ENCODE results near the gene HMGN2. TPM values are rescaled to one million over a fixed set of nuclear protein-coding genes. Genes with fewer than 3 reads are reported as not detected.
A peak's percentile ranks its signal among the peaks of the same experiment; 100 is the strongest.

HMGN2 gene
- polyA plus RNA-seq, 1 donor (not counting 4 experiments of a cell fraction or from before 2014, with no cell fraction given): 130 TPM

DNA sequence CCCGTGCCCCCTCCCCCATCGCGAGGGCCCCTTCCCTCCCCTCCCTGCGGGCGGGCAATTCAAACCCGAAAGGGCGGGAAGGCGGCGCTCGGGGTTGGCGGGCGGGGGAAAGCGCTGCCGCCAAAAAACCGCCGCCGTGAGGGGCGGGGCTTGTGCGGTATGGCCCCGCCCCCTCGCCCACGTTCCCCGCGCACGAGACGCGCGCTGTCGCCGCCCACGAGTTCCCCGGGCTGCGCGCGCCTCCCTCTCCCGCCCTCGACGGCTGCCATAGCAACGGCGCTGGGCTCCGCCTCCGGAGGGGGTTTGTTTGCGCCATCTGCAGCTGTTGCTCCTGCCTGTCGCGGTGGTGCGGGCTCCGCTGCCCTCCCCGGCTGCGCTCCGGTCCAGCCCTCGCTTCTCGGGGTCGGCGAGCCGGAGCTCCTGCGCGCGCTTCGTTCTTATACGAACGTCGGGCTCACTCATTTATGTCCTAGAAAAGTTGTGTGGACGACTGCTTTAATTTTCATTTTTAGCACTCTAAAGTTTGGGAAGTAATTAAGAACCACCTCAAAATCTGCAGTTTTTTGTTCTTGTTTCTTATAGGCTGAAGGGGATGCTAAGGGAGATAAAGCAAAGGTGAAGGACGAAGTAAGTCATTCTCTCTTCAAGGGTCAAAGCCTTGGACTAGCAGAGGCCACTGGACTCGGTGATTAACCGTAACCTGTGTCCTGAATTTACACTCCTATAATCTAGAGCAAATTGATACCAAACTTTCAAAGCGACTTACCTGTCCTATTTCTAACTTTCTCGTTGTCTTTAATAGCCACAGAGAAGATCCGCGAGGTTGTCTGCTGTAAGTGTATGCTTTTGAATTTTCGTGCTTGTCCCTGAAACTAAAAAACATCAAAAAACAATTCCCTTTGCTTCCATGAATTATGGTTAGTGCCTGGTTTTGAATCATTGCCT, 933 bp downstream of the HMGN2 start:
- Histone ChIP-seq H4K20me1 (ENCODE audit: control insufficient read depth, extremely low read depth, insufficient read depth, low read length) (peaks cover 16% of the 10 kb centered on the region), H3K36me3 (ENCODE audit: control insufficient read depth in 2 of 2, extremely low read depth in 1 of 2, insufficient read depth in 2 of 2, low read length in 2 of 2) (peaks cover 21 to 39% of the 10 kb centered on the region in 2 experiments), H3K79me2 (ENCODE audit: control insufficient read depth, insufficient read depth, low read length) (peaks cover 15% of the 10 kb centered on the region), H3K9me3 (ENCODE audit: control insufficient read depth, low read depth, low read length) (no peaks in the 10 kb centered on the region), H2AFZ (ENCODE audit: control insufficient read depth, low read length) (no peak overlapping the region), H3K4me2 (ENCODE audit: control insufficient read depth, extremely low read depth, insufficient read depth, low read depth, low read length) (peak overlapping the region; percentile 88), H3K4me1 (ENCODE audit: control insufficient read depth, extremely low read depth, insufficient read depth, low read length) (peaks cover 51% of the 10 kb centered on the region), H3K9ac (ENCODE audit: control insufficient read depth, extremely low read depth, insufficient read depth, low read length) (peak overlapping the region; percentile 89), H3K4me3 (ENCODE audit: control insufficient read depth in 2 of 3, extremely low read depth in 1 of 3, insufficient read depth in 2 of 3, low read depth in 1 of 3, low read length in 3 of 3) (peak overlapping the region; percentile 68 to 92 (median 77)), H3K27me3 (ENCODE audit: control insufficient read depth, extremely low read depth, insufficient read depth, low read length) (no peaks in the 10 kb centered on the region), H3K27ac (ENCODE audit: control insufficient read depth, insufficient read depth, low read length) (peak overlapping the region; percentile 76), H3K9me1 (ENCODE audit: control insufficient read depth, extremely low read depth, insufficient read depth, low read length) (peaks cover 3% of the 10 kb centered on the region)
- dilution Hi-C loops (cut with MboI; ENCODE audit: extremely low pct_ligation_motif_present, low sequenced_read_pairs): no loop called here
- TF ChIP-seq EZH2 (IDR thresholded peaks at IDR 0.05; ENCODE audit: low read length): no peak
- TF ChIP-seq, protein P1, sequence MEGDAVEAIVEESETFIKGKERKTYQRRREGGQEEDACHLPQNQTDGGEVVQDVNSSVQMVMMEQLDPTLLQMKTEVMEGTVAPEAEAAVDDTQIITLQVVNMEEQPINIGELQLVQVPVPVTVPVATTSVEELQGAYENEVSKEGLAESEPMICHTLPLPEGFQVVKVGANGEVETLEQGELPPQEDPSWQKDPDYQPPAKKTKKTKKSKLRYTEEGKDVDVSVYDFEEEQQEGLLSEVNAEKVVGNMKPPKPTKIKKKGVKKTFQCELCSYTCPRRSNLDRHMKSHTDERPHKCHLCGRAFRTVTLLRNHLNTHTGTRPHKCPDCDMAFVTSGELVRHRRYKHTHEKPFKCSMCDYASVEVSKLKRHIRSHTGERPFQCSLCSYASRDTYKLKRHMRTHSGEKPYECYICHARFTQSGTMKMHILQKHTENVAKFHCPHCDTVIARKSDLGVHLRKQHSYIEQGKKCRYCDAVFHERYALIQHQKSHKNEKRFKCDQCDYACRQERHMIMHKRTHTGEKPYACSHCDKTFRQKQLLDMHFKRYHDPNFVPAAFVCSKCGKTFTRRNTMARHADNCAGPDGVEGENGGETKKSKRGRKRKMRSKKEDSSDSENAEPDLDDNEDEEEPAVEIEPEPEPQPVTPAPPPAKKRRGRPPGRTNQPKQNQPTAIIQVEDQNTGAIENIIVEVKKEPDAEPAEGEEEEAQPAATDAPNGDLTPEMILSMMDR (optimal IDR thresholded peaks at IDR 0.05 in 1 of 3, IDR thresholded peaks at IDR 0.05 in 1 of 3, conservative IDR thresholded peaks at IDR 0.05 in 1 of 3; ENCODE audit: extremely low read depth in 1 of 3, insufficient read depth in 2 of 3, low read length in 3 of 3): no peak
- FAIRE-seq (no peak), DNase-seq (ENCODE audit: low read depth, low spot score) (peak; percentile 50)

DNA sequence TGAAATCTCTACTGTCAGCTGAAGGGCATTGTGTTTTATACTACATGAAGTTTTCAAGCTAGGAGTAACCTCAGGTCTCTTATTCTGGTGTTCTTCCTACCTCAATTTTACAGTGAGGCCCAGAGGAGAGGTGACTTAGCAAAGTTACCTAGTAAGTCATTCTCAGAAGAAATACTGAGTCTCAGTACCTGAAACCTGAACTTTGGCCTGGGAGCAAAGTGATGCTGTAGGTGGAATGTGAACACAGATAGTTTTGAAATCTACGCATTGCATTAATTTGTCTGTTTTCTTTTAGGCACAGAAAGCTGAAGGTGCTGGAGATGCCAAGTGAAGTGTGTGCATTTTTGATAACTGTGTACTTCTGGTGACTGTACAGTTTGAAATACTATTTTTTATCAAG, 2.6 kb downstream of the HMGN2 start:
- Histone ChIP-seq H3K9me3 (ENCODE audit: control insufficient read depth, low read depth, low read length) (no peaks in the 10 kb centered on the region), H3K27me3 (ENCODE audit: control insufficient read depth, extremely low read depth, insufficient read depth, low read length) (no peaks in the 10 kb centered on the region), H3K4me2 (ENCODE audit: control insufficient read depth, extremely low read depth, insufficient read depth, low read depth, low read length) (no peak overlapping the region), H3K4me3 (ENCODE audit: control insufficient read depth in 2 of 3, extremely low read depth in 1 of 3, insufficient read depth in 2 of 3, low read depth in 1 of 3, low read length in 3 of 3) (no peak overlapping the region), H3K79me2 (ENCODE audit: control insufficient read depth, insufficient read depth, low read length) (peaks cover 15% of the 10 kb centered on the region), H4K20me1 (ENCODE audit: control insufficient read depth, extremely low read depth, insufficient read depth, low read length) (peaks cover 16% of the 10 kb centered on the region), H3K36me3 (ENCODE audit: control insufficient read depth in 2 of 2, extremely low read depth in 1 of 2, insufficient read depth in 2 of 2, low read length in 2 of 2) (peaks cover 21 to 36% of the 10 kb centered on the region in 2 experiments), H3K9me1 (ENCODE audit: control insufficient read depth, extremely low read depth, insufficient read depth, low read length) (peaks cover under 1% of the 10 kb centered on the region), H3K4me1 (ENCODE audit: control insufficient read depth, extremely low read depth, insufficient read depth, low read length) (peaks cover 36% of the 10 kb centered on the region), H3K27ac (ENCODE audit: control insufficient read depth, insufficient read depth, low read length) (no peak overlapping the region), H2AFZ (ENCODE audit: control insufficient read depth, low read length) (no peak overlapping the region), H3K9ac (ENCODE audit: control insufficient read depth, extremely low read depth, insufficient read depth, low read length) (no peak overlapping the region)
- TF ChIP-seq EZH2 (IDR thresholded peaks at IDR 0.05; ENCODE audit: low read length): no peak
- TF ChIP-seq, protein P1 (optimal IDR thresholded peaks at IDR 0.05 in 1 of 3, IDR thresholded peaks at IDR 0.05 in 1 of 3, conservative IDR thresholded peaks at IDR 0.05 in 1 of 3; ENCODE audit: extremely low read depth in 1 of 3, insufficient read depth in 2 of 3, low read length in 3 of 3): no peak
- FAIRE-seq: no peak
- dilution Hi-C loops (cut with MboI; ENCODE audit: extremely low pct_ligation_motif_present, low sequenced_read_pairs): no loop called here
- DNase-seq (ENCODE audit: low read depth, low spot score): no peak
